A549 (cell line): ENCODE data around the gene SP2. TPM values are rescaled to one million over a fixed set of nuclear protein-coding genes. Genes with fewer than 3 reads are reported as not detected.

ENCODE experiments used
- ATAC-seq, 2 experiments: fragments of 200-7000 bp in 1 of 2; fragments of >200 bp in 1 of 2; cut with Nextera tagmentation in 1 of 2; cut with Tn5 transposase in 1 of 2; 3 replicates each; pipeline versions ENCODE4 v1.8.0 to v1.9.1; 2018 to 2020; ENCODE audit warnings: mild to moderate bottlenecking in 1 of 2, moderate library complexity in 1 of 2
- CTCF ChIA-PET: fragments of 300-600 bp; sonication (Branson Sonifier 250); formaldehyde crosslinking; extraction: SDS; loops from one replicate; lab custom pipeline; 2021; ENCODE audit warnings: antibody characterized with exemption, inconsistent platforms; lab: Yijun Ruan, JAX
- POLR2A ChIA-PET: fragments of 350-600 bp; formaldehyde crosslinking; extraction: SDS; loops from one replicate; lab custom pipeline; 2021; ENCODE audit warnings: antibody characterized with exemption, inconsistent platforms; lab: Yijun Ruan, JAX
- DNase-seq, 2 experiments: peaks; one replicate each; pipeline versions ENCODE4 v3.0.0 to v3.0.0-alpha.2; 2011 to 2016; ENCODE audit warnings: low read depth in 1 of 2, low spot score in 1 of 2
- FAIRE-seq: peaks from 2 replicates; lab custom pipeline; 2011; peaks lifted over from hg19 to GRCh38; lab: Jason Lieb, UNC
- H3K27ac ChIP-seq, 2 experiments: fragments of >200 bp; sonication (Bioruptor Twin); formaldehyde crosslinking; 3 replicates each; pipeline ENCODE4 v1.5.1; 2016 to 2017
- H3K4me1 ChIP-seq: fragments of >200 bp; sonication (Bioruptor Twin); formaldehyde crosslinking; 3 replicates; pipeline ENCODE4 v1.6.1; 2016
- H3K4me2 ChIP-seq: fragments of >200 bp; sonication (Bioruptor Twin); formaldehyde crosslinking; 3 replicates; pipeline ENCODE4 v1.6.1; 2016
- H3K4me3 ChIP-seq: fragments of >200 bp; sonication (Bioruptor Twin); formaldehyde crosslinking; 3 replicates; pipeline ENCODE4 v1.5.1; 2016
- H3K9me3 ChIP-seq: fragments of >200 bp; sonication (Bioruptor Twin); formaldehyde crosslinking; 3 replicates; pipeline ENCODE4 v1.6.1; 2016
- ATOH8 ChIP-seq: fragments of 250-450 bp; sonication (Bioruptor Pico); IDR thresholded peaks from 2 replicates; pipeline ENCODE4 v1.5.0; 2020; ENCODE audit warnings: low read depth, mild to moderate bottlenecking, moderate library complexity
- CBX2 ChIP-seq: fragments of 200-600 bp; sonication (generic); IDR thresholded peaks from 2 replicates; pipeline ENCODE4 v1.6.1; 2016; ENCODE audit warnings: low read depth, mild to moderate bottlenecking, borderline replicate concordance
- CBX8 ChIP-seq: fragments of 200-600 bp; sonication (generic); IDR thresholded peaks from 2 replicates; pipeline ENCODE4 v1.6.1; 2016
- CEBPB ChIP-seq, 2 experiments: fragments of >200 bp in 1 of 2; sonication (Bioruptor Twin) in 1 of 2; formaldehyde crosslinking in 1 of 2; IDR thresholded peaks; 2 replicates each; pipeline ENCODE4 v1.6.1; 2012 to 2016
- CHD2 ChIP-seq: fragments of 150-350 bp; IDR thresholded peaks from 2 replicates; pipeline ENCODE4 v1.6.1; 2014; ENCODE audit warnings: low read length; ENCODE audit not compliant: partially characterized antibody
- CHD4 ChIP-seq: fragments of 200-600 bp; sonication (generic); IDR thresholded peaks from 2 replicates; pipeline ENCODE4 v1.6.1; 2016; ENCODE audit warnings: antibody characterized with exemption, mild to moderate bottlenecking, borderline replicate concordance
- CTCF ChIP-seq: fragments of >200 bp; sonication (Bioruptor Twin); formaldehyde crosslinking; IDR thresholded peaks from 3 replicates; pipeline ENCODE4 v1.5.1; 2016
- EHMT2 ChIP-seq: fragments of 200-600 bp; sonication (generic); IDR thresholded peaks from 2 replicates; pipeline ENCODE4 v1.6.1; 2016; ENCODE audit warnings: antibody characterized with exemption, low read depth, mild to moderate bottlenecking, moderate library complexity
- EP300 ChIP-seq, 2 experiments: fragments of >200 bp; sonication (Bioruptor Twin); formaldehyde crosslinking; IDR thresholded peaks; 2 replicates in 1 of 2; 3 replicates in 1 of 2; pipeline ENCODE4 v1.6.1; 2016 to 2017
- GATA3 ChIP-seq: IDR thresholded peaks from 2 replicates; pipeline ENCODE4 v1.6.1; 2012; ENCODE audit warnings: borderline replicate concordance
- HDAC2 ChIP-seq: fragments of 200-600 bp; sonication (generic); IDR thresholded peaks from 2 replicates; pipeline ENCODE4 v1.6.1; 2016
- HEYL ChIP-seq: fragments of 250-450 bp; sonication (Bioruptor Pico); IDR thresholded peaks from 2 replicates; pipeline ENCODE4 v1.8.0; 2021; ENCODE audit warnings: mild to moderate bottlenecking, moderate library complexity
- HMGXB4 ChIP-seq: fragments of 250-450 bp; sonication (Bioruptor Pico); IDR thresholded peaks from 2 replicates; pipeline ENCODE4 v1.5.0; 2021; ENCODE audit warnings: mild to moderate bottlenecking, moderate library complexity, borderline replicate concordance
- HOXB13 ChIP-seq: fragments of 250-450 bp; sonication (Bioruptor Pico); IDR thresholded peaks from 2 replicates; pipeline ENCODE4 v1.5.0; 2020; ENCODE audit warnings: low read depth, mild to moderate bottlenecking, moderate library complexity
- JUNB ChIP-seq: fragments of >200 bp; sonication (Bioruptor Twin); formaldehyde crosslinking; IDR thresholded peaks from 2 replicates; pipeline ENCODE4 v1.6.1; 2016
- KDM1A ChIP-seq: fragments of 200-600 bp; sonication (generic); IDR thresholded peaks from 2 replicates; pipeline ENCODE4 v1.6.1; 2016; ENCODE audit warnings: low read depth, mild to moderate bottlenecking
- KDM5A ChIP-seq: fragments of 200-600 bp; sonication (generic); IDR thresholded peaks from 2 replicates; pipeline ENCODE4 v1.6.1; 2016; ENCODE audit warnings: antibody characterized with exemption, mild to moderate bottlenecking
- MYC ChIP-seq: IDR thresholded peaks from 2 replicates; pipeline ENCODE4 v1.6.1; 2012; ENCODE audit warnings: mild to moderate bottlenecking, inconsistent platforms, low read length, improper control_type of control experiment, borderline replicate concordance
- NPAS2 ChIP-seq: fragments of 250-450 bp; sonication (Bioruptor Pico); IDR thresholded peaks from 2 replicates; pipeline ENCODE4 v1.8.0; 2022; ENCODE audit warnings: mild to moderate bottlenecking, moderate library complexity, borderline replicate concordance
- RAD21 ChIP-seq, 2 experiments: fragments of >200 bp in 1 of 2; sonication (Bioruptor Twin) in 1 of 2; formaldehyde crosslinking in 1 of 2; IDR thresholded peaks in 1 of 2; conservative IDR thresholded peaks in 1 of 2; 2 replicates in 1 of 2; 3 replicates in 1 of 2; pipeline ENCODE4 v1.6.1; 2012 to 2018; ENCODE audit warnings: inconsistent platforms in 1 of 2
- RCOR1 ChIP-seq: fragments of 150-350 bp; IDR thresholded peaks from 2 replicates; pipeline ENCODE4 v1.6.1; 2014; ENCODE audit warnings: antibody characterized with exemption, low read length, low read depth
- REST ChIP-seq: fragments of 200-600 bp; sonication (generic); IDR thresholded peaks from 2 replicates; pipeline ENCODE4 v1.6.1; 2016; ENCODE audit warnings: antibody characterized with exemption, mild to moderate bottlenecking, moderate library complexity
- RFX5 ChIP-seq: fragments of 450-650 bp; IDR thresholded peaks from 2 replicates; pipeline ENCODE4 v1.7.1; 2014; ENCODE audit warnings: antibody characterized with exemption, mild to moderate bottlenecking, moderate library complexity
- RNF2 ChIP-seq: fragments of 200-600 bp; sonication (generic); IDR thresholded peaks from 2 replicates; pipeline ENCODE4 v1.6.1; 2016; ENCODE audit warnings: low read depth, mild to moderate bottlenecking, antibody characterized with exemption, moderate library complexity, borderline replicate concordance
- ZSCAN20 ChIP-seq: fragments of 250-450 bp; sonication (Bioruptor Pico); IDR thresholded peaks from 2 replicates; pipeline ENCODE4 v1.8.0; 2022; ENCODE audit warnings: mild to moderate bottlenecking, moderate library complexity
- WGBS: methylation state at CpG from one replicate; pipeline ENCODE4 v1.1.6; 2017; ENCODE audit errors: missing lambda C conversion rate; 5-methylcytosine and 5-hydroxymethylcytosine counted together
- polyA plus RNA-seq, 4 experiments: library from polyadenylated mRNA; depleted of rRNA in 3 of 4; stranded (reverse); fragments of >200 nt; fragmentation: RNase III in 1 of 4; extraction: RNeasy Plus Mini Kit Qiagen cat#74134 plus additional on column Dnase treatment in 1 of 4; gene quantifications; 2 replicates in 3 of 4; 3 replicates in 1 of 4; pipeline ENCODE4 v1.2.3, GENCODE V29; 2011 to 2017

Gene SP2
- polyA plus RNA-seq, 2 of the 4 experiments (the other 2 are of a cell fraction) = 6.2 to 11.6 TPM

- TF ChIP-seq CHD4 (no peak), CEBPB (IDR thresholded peaks at IDR 0.05) (no peak), RNF2 (no peak), MYC (no peak), CBX8 (no peak), HOXB13 (no peak), HEYL (CRISPR knock-in tag) (no peak)
These were observed 49.0 kb downstream of the SP2 start (continued) for GRCh38 chr17:47945080-47945479.

- H3K9me3 ChIP-seq = no peaks in the 10 kb centered on the region
- no peak for TF ChIP-seq NPAS2 (CRISPR knock-in tag)
- no peak for TF ChIP-seq RFX5
- TF ChIP-seq, all 56 proteins: peak for 0
- H3K4me3 ChIP-seq = no peak overlapping the region
- CTCF ChIA-PET = interaction anchor here (0.6 to 24.7 kb wide), 14 partner anchors 14 to 123 kb away, joined by 3 to 1426 read pairs (median 5); partner anchors contain the start of genes CDK5RAP3, COPZ2, PNPO and PRR15L
- DNase-seq (no peak), ATAC-seq (no peak), FAIRE-seq (no peak)
- 90% methylated on average over 10 of the region's 10 CpGs for WGBS
- POLR2A ChIA-PET = no interaction called here
- no peak overlapping the region for H3K4me2 ChIP-seq
- H3K27ac ChIP-seq = peak overlapping the region; percentile 39 to 55; a peak in 5 of 6 replicates
- H3K4me1 ChIP-seq = peaks cover 60% of the 10 kb centered on the region
These were observed 49.8 kb downstream of the SP2 start for GRCh38 chr17:47945529-47946508.

GRCh38 chr17:47946516-47946915 is 50.5 kb downstream of the SP2 start:
- no peak for FAIRE-seq
- POLR2A ChIA-PET = interaction anchor here (0.5 to 1.1 kb wide), 4 partner anchors 24 to 115 kb away, joined by 5 to 12 read pairs (median 6); partner anchors contain the start of genes CDK5RAP3, LRRC46, MRPL10 and SP2
- CTCF ChIA-PET = interaction anchor here (0.6 to 24.7 kb wide), 23 partner anchors 15 to 619 kb away, joined by 3 to 1426 read pairs (median 5); partner anchors contain the start of genes CDK5RAP3, COPZ2, PNPO and PRR15L
- no peak overlapping the region for H3K4me3 ChIP-seq
- H3K9me3 ChIP-seq = no peaks in the 10 kb centered on the region
- peaks cover 58% of the 10 kb centered on the region for H3K4me1 ChIP-seq
- no peak for DNase-seq
- peak overlapping the region; percentile 39 to 55; a peak in 5 of 6 replicates for H3K27ac ChIP-seq
- ATAC-seq = no peak
- 89% methylated on average over 6 of the region's 6 CpGs for WGBS
- no peak overlapping the region; the same call in 2 of the 3 replicates for H3K4me2 ChIP-seq
- TF ChIP-seq CHD4 (no peak), REST (no peak), RFX5 (no peak), ATOH8 (CRISPR knock-in tag) (no peak), RAD21 (conservative IDR thresholded peaks at IDR 0.05 in 1 of 2, IDR thresholded peaks at IDR 0.05 in 1 of 2) (no peak), RCOR1 (no peak), CTCF (no peak), EHMT2 (no peak), CHD2 (no peak), EP300 (IDR thresholded peaks at IDR 0.05) (no peak), HMGXB4 (CRISPR knock-in tag) (no peak), ZSCAN20 (CRISPR knock-in tag) (no peak), GATA3 (no peak), HEYL (CRISPR knock-in tag) (no peak), JUNB (no peak), CBX2 (no peak), KDM5A (no peak), HDAC2 (no peak), KDM1A (no peak)
